ENCODE measurements around the gene HYAL1.
A peak's percentile ranks its signal among the peaks of the same experiment; 100 is the strongest.

Gene HYAL1

DNA sequence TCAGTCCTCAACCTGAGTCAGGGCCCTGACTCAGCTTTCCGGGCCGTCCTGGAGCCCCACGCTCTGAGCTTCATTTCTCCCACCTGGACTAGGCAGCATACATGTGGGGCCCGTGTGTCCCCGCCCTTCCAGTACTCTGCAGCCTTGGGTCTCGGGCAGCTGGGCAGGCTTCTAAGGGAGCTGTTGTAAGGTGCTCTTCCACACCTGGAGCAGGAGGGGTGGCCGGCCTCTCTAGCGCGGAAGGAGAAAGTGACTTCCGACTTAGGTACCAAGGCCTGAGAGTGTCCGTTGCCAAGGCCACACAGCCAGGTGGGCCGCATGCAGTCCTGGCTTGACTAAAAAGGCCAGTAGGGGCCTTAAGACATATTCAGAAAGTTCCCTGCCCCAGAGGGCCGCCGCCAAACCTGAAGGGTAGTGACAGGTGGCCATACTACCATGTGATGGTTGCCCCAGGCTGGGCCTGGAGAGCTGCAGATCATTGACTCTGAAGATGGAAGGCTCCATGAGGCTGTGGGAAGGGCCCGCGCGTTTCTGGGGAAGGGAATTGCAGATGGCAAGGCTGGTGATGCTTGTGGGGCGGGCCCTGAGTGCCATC is 43.8 kb downstream of the HYAL1 start:
- DNase-seq = no peak

GRCh38 chr3:50258979-50259378 is 44.4 kb downstream of the HYAL1 start:
- no peak for DNase-seq

DNA sequence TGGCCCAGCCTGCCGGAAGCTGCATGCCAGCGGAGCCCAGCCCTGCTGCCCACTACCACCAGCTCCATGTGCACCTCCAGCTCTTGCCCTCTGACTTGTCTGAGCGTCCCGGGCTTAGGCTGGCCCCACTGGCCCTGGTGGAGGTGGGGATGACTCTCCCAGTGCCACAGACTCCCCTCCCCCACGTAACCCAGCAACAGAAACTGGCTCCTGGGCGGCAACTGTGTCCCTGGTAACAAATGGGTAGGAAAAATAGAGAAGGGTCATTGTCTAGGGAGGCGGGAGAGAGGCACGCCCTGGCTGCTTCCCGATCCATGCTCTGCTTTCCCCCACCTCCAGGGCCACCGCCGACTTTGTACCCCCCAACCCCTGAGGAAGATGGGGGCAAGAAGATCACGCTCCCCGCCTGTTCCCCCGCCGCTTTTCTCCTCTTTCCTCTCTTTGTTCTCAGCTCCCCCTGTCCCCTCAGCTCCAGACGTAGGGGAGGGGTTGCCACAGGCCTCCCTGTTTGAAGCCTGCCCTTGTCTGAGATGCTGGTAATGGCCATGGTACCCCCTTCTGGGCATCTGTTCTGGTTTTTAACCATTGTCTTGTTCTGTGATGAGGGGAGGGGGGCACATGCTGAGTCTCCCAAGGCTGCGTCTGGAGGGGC is 45.2 kb downstream of the HYAL1 start:
- no peak for DNase-seq

DNA sequence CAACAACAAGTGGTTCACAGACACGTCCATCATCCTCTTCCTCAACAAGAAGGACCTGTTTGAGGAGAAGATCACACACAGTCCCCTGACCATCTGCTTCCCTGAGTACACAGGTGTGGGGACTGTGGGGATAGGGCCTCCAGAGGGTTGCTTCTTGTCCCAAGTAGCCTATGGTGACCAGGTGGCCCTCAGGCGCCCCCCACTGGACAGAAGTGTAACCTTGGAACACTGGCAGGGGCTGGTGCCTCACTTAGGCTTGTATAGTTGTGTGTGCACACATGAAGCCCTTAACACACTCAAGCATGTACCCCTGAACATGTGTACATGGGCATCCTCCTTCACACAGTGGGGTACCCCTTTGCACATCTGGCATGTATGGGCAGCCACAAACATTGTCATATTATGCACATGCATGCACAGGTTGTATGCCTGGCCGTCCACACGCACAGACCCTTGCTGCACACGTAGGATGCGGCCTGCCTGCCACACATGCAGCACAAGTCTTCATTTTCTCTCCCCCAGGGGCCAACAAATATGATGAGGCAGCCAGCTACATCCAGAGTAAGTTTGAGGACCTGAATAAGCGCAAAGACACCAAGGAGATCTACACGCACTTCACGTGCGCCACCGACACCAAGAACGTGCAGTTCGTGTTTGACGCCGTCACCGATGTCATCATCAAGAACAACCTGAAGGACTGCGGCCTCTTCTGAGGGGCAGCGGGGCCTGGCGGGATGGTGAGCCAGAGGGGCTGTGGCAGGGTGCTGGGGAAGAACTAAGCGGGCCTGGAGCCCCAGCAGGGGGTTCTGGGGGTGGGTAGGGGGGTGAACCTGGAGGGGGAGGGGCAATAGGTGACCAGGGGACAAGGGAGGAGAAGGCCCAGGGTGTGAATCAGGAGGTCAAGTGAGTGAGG is 46.1 kb downstream of the HYAL1 start:
- no peak for DNase-seq

DNA sequence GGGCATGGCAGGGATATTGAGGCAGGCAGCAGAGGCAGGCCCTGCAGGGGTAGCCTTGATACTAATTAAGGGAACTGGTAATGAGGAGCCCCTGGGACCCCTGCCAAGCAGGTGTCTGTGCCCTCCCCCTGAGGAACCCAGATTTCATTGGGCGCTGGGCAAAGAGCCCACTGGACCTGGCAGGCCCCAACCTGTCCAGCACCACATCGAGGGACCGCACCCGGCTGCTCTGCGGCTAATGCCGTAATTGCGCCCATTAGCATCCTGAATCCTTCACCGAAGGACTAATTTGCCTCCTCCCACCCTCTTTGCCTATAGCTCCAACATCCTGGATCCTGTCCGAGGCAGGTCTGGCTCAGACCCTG is 48.1 kb downstream of the HYAL1 start:
- no peak for DNase-seq

- DNase-seq = no peak
Measured at GRCh38 chr3:50254577-50255250, 48.7 kb downstream of the HYAL1 start.

GRCh38 chr3:50251220-50251619 is 52.2 kb downstream of the HYAL1 start:
- peak; percentile 79 for DNase-seq

DNA sequence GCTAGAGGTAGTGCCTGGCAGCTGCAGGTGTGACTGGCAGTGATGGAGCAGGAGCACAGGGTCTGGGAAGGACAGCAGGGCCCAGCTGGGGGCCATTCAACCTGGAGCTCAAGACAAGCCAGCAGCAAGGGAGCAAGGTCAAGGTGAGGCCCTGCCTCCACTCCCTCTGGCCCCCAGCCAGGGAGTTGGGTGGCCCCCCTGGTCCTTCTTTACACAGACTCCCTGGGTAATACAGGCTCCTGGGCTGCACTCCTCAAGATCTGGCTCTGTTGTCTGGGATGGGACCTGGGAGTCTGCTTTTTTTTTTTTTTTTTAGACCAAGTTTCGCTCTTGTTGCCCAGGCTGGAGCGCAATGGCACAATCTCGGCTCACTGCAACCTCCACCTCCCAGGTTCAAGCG is 52.9 kb downstream of the HYAL1 start:
- DNase-seq = no peak

All from fibroblast of skin of back (primary cell).